Measurements from ENCODE around the gene SMOC1.

DNA sequence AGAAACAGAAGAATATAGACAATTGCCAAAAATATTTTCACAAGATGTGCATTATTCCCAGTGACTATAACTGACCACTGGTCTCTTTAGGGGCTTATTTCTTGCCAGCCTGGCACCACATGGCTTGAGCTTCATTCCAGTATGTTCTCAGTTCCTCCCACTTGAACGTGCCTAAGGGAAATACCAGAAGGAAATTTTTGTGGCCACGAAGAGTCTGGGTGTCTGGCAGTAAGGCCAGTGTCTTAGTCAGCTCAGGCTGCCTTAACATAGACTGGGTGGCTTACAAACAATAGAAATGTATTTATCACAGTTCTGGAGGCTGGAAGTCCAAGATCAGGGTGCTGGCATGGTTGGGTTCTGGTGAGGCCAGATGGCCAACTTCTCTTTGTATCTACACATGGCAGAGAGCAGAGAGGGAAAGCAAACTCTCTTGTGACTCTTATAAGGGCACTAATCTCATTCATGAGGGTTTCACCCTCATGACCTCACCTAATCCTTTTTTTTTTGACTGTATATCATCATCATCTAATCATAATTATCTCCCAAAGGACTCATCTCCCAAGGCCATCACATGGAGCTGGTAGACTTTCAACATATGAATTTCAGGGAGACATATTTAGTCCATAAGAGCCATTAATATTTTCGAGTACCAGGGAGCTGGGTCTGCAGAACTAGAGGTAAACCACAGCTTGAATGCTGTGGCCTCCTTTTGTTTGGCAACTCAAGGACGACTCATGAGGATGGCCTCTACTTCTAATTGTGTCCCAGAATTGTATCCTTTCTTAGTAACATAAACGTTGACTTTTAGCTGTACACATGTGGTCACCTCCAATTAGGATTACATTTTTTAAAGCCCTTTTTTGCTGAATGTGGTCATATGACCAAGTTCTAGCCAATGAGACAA lies 5.1 kb upstream of the SMOC1 start:
- TF ChIP-seq, protein P1, sequence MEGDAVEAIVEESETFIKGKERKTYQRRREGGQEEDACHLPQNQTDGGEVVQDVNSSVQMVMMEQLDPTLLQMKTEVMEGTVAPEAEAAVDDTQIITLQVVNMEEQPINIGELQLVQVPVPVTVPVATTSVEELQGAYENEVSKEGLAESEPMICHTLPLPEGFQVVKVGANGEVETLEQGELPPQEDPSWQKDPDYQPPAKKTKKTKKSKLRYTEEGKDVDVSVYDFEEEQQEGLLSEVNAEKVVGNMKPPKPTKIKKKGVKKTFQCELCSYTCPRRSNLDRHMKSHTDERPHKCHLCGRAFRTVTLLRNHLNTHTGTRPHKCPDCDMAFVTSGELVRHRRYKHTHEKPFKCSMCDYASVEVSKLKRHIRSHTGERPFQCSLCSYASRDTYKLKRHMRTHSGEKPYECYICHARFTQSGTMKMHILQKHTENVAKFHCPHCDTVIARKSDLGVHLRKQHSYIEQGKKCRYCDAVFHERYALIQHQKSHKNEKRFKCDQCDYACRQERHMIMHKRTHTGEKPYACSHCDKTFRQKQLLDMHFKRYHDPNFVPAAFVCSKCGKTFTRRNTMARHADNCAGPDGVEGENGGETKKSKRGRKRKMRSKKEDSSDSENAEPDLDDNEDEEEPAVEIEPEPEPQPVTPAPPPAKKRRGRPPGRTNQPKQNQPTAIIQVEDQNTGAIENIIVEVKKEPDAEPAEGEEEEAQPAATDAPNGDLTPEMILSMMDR (IDR thresholded peaks at IDR 0.05): no peak
- no peak for TF ChIP-seq POLR2A (IDR thresholded peaks at IDR 0.05)

Measured in sigmoid colon (tissue), 3 donors.